H1 (cell line): ENCODE data around the gene PRKAR2B. TPM values are rescaled to one million over a fixed set of nuclear protein-coding genes. Genes with fewer than 3 reads are reported as not detected.

ENCODE experiments used
- CTCF ChIA-PET: fragments of 300-600 bp; sonication (Branson Sonifier 250); formaldehyde crosslinking; loops from one replicate; lab custom pipeline; 2021; ENCODE audit not compliant: partially characterized antibody; lab: Charles Lee
- POLR2A ChIA-PET: fragments of 300-600 bp; sonication (Branson Sonifier 250); formaldehyde crosslinking; loops from one replicate; lab custom pipeline; 2021; ENCODE audit warnings: inconsistent platforms; ENCODE audit not compliant: partially characterized antibody; lab: Charles Lee
- DNase-seq, 2 experiments: peaks; one replicate each; pipeline versions ENCODE4 v3.0.0 to v3.0.0-alpha.2; 2010 to 2022; ENCODE audit warnings: low spot score in 2 of 2, low read depth in 1 of 2, mixed read lengths in 1 of 2
- FAIRE-seq: peaks from 2 replicates; lab custom pipeline; 2011; peaks lifted over from hg19 to GRCh38; lab: Jason Lieb, UNC
- H2AFZ ChIP-seq: 2 replicates; pipeline ENCODE4 v1.8.1; 2012; ENCODE audit warnings: low read length, inconsistent platforms
- H2AK5ac ChIP-seq: 2 replicates; pipeline ENCODE4 v1.6.1; 2013; ENCODE audit warnings: low read depth, low read length
- H2BK120ac ChIP-seq: replicated peaks from 2 replicates; pipeline ENCODE3; 2013; ENCODE audit warnings: low read depth, low read length, inconsistent platforms
- H2BK12ac ChIP-seq: 2 replicates; pipeline ENCODE4 v1.6.1; 2013; ENCODE audit warnings: low read depth, low read length
- H2BK15ac ChIP-seq: 2 replicates; pipeline ENCODE4 v1.6.1; 2013; ENCODE audit warnings: low read length
- H2BK20ac ChIP-seq: 2 replicates; pipeline ENCODE4 v1.6.1; 2013; ENCODE audit warnings: low read length
- H2BK5ac ChIP-seq: 2 replicates; pipeline ENCODE4 v1.6.1; 2013; ENCODE audit warnings: low read depth, low read length
- H3K14ac ChIP-seq: 2 replicates; pipeline ENCODE4 v1.6.1; 2013; ENCODE audit warnings: inconsistent platforms; ENCODE audit not compliant: insufficient read length
- H3K18ac ChIP-seq: 2 replicates; pipeline ENCODE4 v1.6.1; 2013; ENCODE audit warnings: low read length; ENCODE audit errors: extremely low read depth
- H3K23ac ChIP-seq: 2 replicates; pipeline ENCODE4 v1.6.1; 2013; ENCODE audit warnings: inconsistent platforms; ENCODE audit not compliant: insufficient read length
- H3K23me2 ChIP-seq: 2 replicates; pipeline ENCODE4 v1.6.1; 2013; ENCODE audit warnings: low read depth, low read length
- H3K27ac ChIP-seq: 2 replicates; pipeline ENCODE4 v1.6.1; 2011; ENCODE audit warnings: low read depth, low read length, inconsistent platforms
- H3K27me3 ChIP-seq, 4 experiments: replicated peaks in 1 of 4; 1 replicate in 1 of 4; 2 replicates in 3 of 4; pipeline versions ENCODE4 v1.6.1 to v1.8.1; 2011 to 2013; ENCODE audit warnings: low read length in 3 of 4, mild to moderate bottlenecking in 3 of 4, inconsistent platforms in 2 of 4, mixed read lengths in 2 of 4, moderate library complexity in 1 of 4; ENCODE audit not compliant: control insufficient read depth in 3 of 4, insufficient read depth in 3 of 4; ENCODE audit errors: extremely low read depth in 1 of 4
- H3K36me3 ChIP-seq, 4 experiments: 2 replicates each; pipeline versions ENCODE4 v1.6.1 to v1.8.1; 2011 to 2013; ENCODE audit warnings: mild to moderate bottlenecking in 4 of 4, low read length in 3 of 4, moderate library complexity in 2 of 4, control low read depth in 1 of 4, inconsistent platforms in 1 of 4; ENCODE audit not compliant: insufficient read depth in 4 of 4, control insufficient read depth in 2 of 4
- H3K4ac ChIP-seq: replicated peaks from 2 replicates; pipeline ENCODE3; 2013; ENCODE audit warnings: low read length, low read depth, mixed read lengths, inconsistent platforms; ENCODE audit not compliant: insufficient read length
- H3K4me1 ChIP-seq, 4 experiments: replicated peaks in 1 of 4; 1 replicate in 1 of 4; 2 replicates in 3 of 4; pipeline versions ENCODE4 v1.6.1 to v1.8.1; 2011 to 2013; ENCODE audit warnings: low read length in 3 of 4, inconsistent platforms in 2 of 4, mixed read lengths in 1 of 4; ENCODE audit not compliant: insufficient read depth in 4 of 4, control insufficient read depth in 3 of 4
- H3K4me2 ChIP-seq, 2 experiments: 2 replicates each; pipeline versions ENCODE4 v1.6.1 to v1.8.1; 2011 to 2013; ENCODE audit warnings: low read depth in 2 of 2, low read length in 2 of 2, control low read depth in 1 of 2, inconsistent platforms in 1 of 2, mild to moderate bottlenecking in 1 of 2; ENCODE audit not compliant: insufficient read depth in 1 of 2
- H3K4me3 ChIP-seq, 4 experiments: fragments of 200-600, 300-600 bp in 1 of 4; sonication (generic), shearing (Covaris generic), sonication (Bioruptor Twin) in 1 of 4; 2 replicates each; pipeline versions ENCODE4 v1.5.1 to v1.8.1; 2011 to 2016; ENCODE audit warnings: low read length in 4 of 4, low read depth in 3 of 4, control low read depth in 2 of 4, inconsistent platforms in 2 of 4, mild to moderate bottlenecking in 2 of 4, mixed read lengths in 1 of 4, moderate library complexity in 1 of 4; ENCODE audit not compliant: insufficient read depth in 2 of 4; ENCODE audit errors: extremely low read depth in 1 of 4
- H3K56ac ChIP-seq: replicated peaks from 2 replicates; pipeline ENCODE3; 2013; ENCODE audit warnings: low read depth, mild to moderate bottlenecking, mixed read lengths, low read length, inconsistent platforms; ENCODE audit not compliant: insufficient read length
- H3K79me1 ChIP-seq: 2 replicates; pipeline ENCODE4 v1.6.1; 2013; ENCODE audit warnings: low read depth, low read length, control low read depth
- H3K79me2 ChIP-seq, 2 experiments: 2 replicates each; pipeline versions ENCODE4 v1.6.1 to v1.8.1; 2012 to 2013; ENCODE audit warnings: low read length in 2 of 2, mild to moderate bottlenecking in 2 of 2, inconsistent platforms in 1 of 2; ENCODE audit not compliant: insufficient read depth in 2 of 2, control insufficient read depth in 1 of 2
- H3K9ac ChIP-seq, 4 experiments: replicated peaks in 1 of 4; 1 replicate in 1 of 4; 2 replicates in 3 of 4; pipeline versions ENCODE4 v1.6.1 to v1.8.1; 2011 to 2013; ENCODE audit warnings: low read depth in 3 of 4, low read length in 3 of 4, control low read depth in 2 of 4, mild to moderate bottlenecking in 2 of 4, moderate library complexity in 2 of 4, inconsistent platforms in 1 of 4; ENCODE audit errors: extremely low read depth in 1 of 4
- H3K9me3 ChIP-seq, 2 experiments: 2 replicates each; pipeline versions ENCODE4 v1.6.1 to v1.8.1; 2012 to 2013; ENCODE audit warnings: mild to moderate bottlenecking in 2 of 2, moderate library complexity in 2 of 2, control low read depth in 1 of 2, inconsistent platforms in 1 of 2, low read depth in 1 of 2, low read length in 1 of 2, mixed read lengths in 1 of 2; ENCODE audit not compliant: insufficient read depth in 2 of 2
- H4K20me1 ChIP-seq, 2 experiments: replicated peaks in 1 of 2; 2 replicates each; pipeline versions ENCODE3 to v1.8.1; 2011 to 2013; ENCODE audit warnings: inconsistent platforms in 2 of 2, low read length in 2 of 2, mild to moderate bottlenecking in 1 of 2; ENCODE audit not compliant: insufficient read depth in 2 of 2, control insufficient read depth in 1 of 2
- H4K5ac ChIP-seq: 2 replicates; pipeline ENCODE4 v1.6.1; 2013; ENCODE audit warnings: low read length, low read depth, mixed read lengths, inconsistent platforms; ENCODE audit not compliant: insufficient read length
- H4K8ac ChIP-seq: 2 replicates; pipeline ENCODE4 v1.8.0; 2013; ENCODE audit warnings: mild to moderate bottlenecking, moderate library complexity, low read length, inconsistent platforms; ENCODE audit not compliant: insufficient read depth; ENCODE audit errors: extremely low read depth
- H4K91ac ChIP-seq: replicated peaks from 2 replicates; pipeline ENCODE3; 2013; ENCODE audit warnings: low read length, mixed read lengths, inconsistent platforms; ENCODE audit not compliant: insufficient read length
- BCL11A ChIP-seq, 2 experiments: IDR thresholded peaks; one replicate each; pipeline ENCODE4 v1.6.1; 2011; ENCODE audit warnings: low read depth in 2 of 2, low read length in 2 of 2, mild to moderate bottlenecking in 2 of 2
- CEBPB ChIP-seq: IDR thresholded peaks from 2 replicates; pipeline ENCODE4 v1.6.1; 2012; ENCODE audit warnings: low read depth, low read length
- CTBP2 ChIP-seq: IDR thresholded peaks from 2 replicates; pipeline ENCODE4 v1.7.0; 2011; ENCODE audit warnings: borderline replicate concordance, mild to moderate bottlenecking, moderate library complexity, mixed read lengths, low read length; ENCODE audit not compliant: insufficient read depth, insufficient read length
- EZH2 ChIP-seq: fragments of 200-600 bp; sonication (generic); IDR thresholded peaks from 2 replicates; pipeline ENCODE4 v1.7.1; 2012; ENCODE audit warnings: low read depth, mild to moderate bottlenecking, moderate library complexity, low read length, inconsistent platforms; ENCODE audit not compliant: severe bottlenecking
- GTF2F1 ChIP-seq: IDR thresholded peaks from 2 replicates; pipeline ENCODE4 v1.6.1; 2012; ENCODE audit warnings: low read depth, low read length, improper control_type of control experiment, borderline replicate concordance
- HDAC2 ChIP-seq, 2 experiments: fragments of 300-600 bp in 1 of 2; sonication (generic) in 1 of 2; IDR thresholded peaks; 2 replicates each; pipeline ENCODE4 v1.6.1; 2011 to 2012; ENCODE audit warnings: low read depth in 2 of 2, low read length in 2 of 2, mild to moderate bottlenecking in 2 of 2, moderate library complexity in 2 of 2, borderline replicate concordance in 1 of 2, inconsistent platforms in 1 of 2
- JUN ChIP-seq: IDR thresholded peaks from 2 replicates; pipeline ENCODE4 v1.6.1; 2011; ENCODE audit warnings: low read depth, mild to moderate bottlenecking, improper control_type of control experiment, low read length
- JUND ChIP-seq: IDR thresholded peaks from 2 replicates; pipeline ENCODE4 v1.6.1; 2011; ENCODE audit warnings: mild to moderate bottlenecking, improper control_type of control experiment, low read length
- KDM1A ChIP-seq: fragments of 200-600, 300-600 bp; sonication (generic); IDR thresholded peaks from 2 replicates; pipeline ENCODE4 v1.7.1; 2016; ENCODE audit warnings: mild to moderate bottlenecking, low read length, borderline replicate concordance
- KDM5A ChIP-seq: fragments of 200-600 bp; IDR thresholded peaks from 2 replicates; pipeline ENCODE4 v1.7.1; 2012; ENCODE audit warnings: mild to moderate bottlenecking, low read length, inconsistent platforms, mixed read lengths
- SAP30 ChIP-seq: fragments of 300-600 bp; sonication (generic); IDR thresholded peaks from 2 replicates; pipeline ENCODE4 v1.7.1; 2012; ENCODE audit warnings: low read length, moderate library complexity, mild to moderate bottlenecking, inconsistent platforms; ENCODE audit not compliant: insufficient read depth, insufficient replicate concordance
- SIRT6 ChIP-seq: IDR thresholded peaks from one replicate; pipeline ENCODE4 v1.7.1; 2012; ENCODE audit warnings: low read length, inconsistent platforms
- SIX5 ChIP-seq: IDR thresholded peaks from 2 replicates; pipeline ENCODE4 v1.6.1; 2011; ENCODE audit warnings: mild to moderate bottlenecking, low read depth, low read length
- WGBS, 2 experiments: shearing (Covaris generic) in 1 of 2; methylation state at CpG; one replicate each; pipeline versions ENCODE4 v1.1.6 to v1.1.7; 2013 to 2015; ENCODE audit warnings: low lambda C conversion rate in 2 of 2, mixed read lengths in 2 of 2, inconsistent platforms in 1 of 2, low coverage in 1 of 2, missing lambda C conversion rate in 1 of 2; ENCODE audit not compliant: insufficient replicate concordance in 2 of 2, insufficient coverage in 1 of 2, insufficient read length in 1 of 2; ENCODE audit errors: extremely low coverage in 1 of 2, missing lambda C conversion rate in 1 of 2; 5-methylcytosine and 5-hydroxymethylcytosine counted together
- polyA plus RNA-seq, 7 experiments: library from polyadenylated mRNA; depleted of rRNA in 3 of 7; stranded (reverse) in 5 of 7; unstranded in 2 of 7; fragments of >200 nt in 5 of 7; fragments of 200-250 nt in 2 of 7; gene quantifications; 1 replicate in 5 of 7; 2 replicates in 1 of 7; 4 replicates in 1 of 7; pipeline versions ENCODE4 v1.2.1 to v1.2.3, GENCODE V29; 2011 to 2013; ENCODE audit warnings: missing spikeins in 2 of 7, mixed read lengths in 2 of 7
- total RNA-seq: library from RNA; stranded (reverse); fragmentation: NEBNext Ultra II Directional; extraction: Animal tissue kit (Norgen Biotek cat#: 25700); gene quantifications from 2 replicates; pipeline ENCODE4 v1.2.1, GENCODE V29; 2021
- TF ChIP-seq, protein P1 (sequence below): IDR thresholded peaks from 2 replicates; pipeline ENCODE4 v1.6.1; 2011; ENCODE audit warnings: low read depth, mild to moderate bottlenecking, low read length; ENCODE audit not compliant: insufficient read depth

PRKAR2B gene
- total and polyA plus RNA-seq, 2 of the 8 experiments (the other 6 are each of a cell fraction or from before 2014, with no cell fraction given) = 10.4 to 37.0 TPM

- 91% methylated on average over 5 of the region's 5 CpGs; no CpG with 5 or more reads in 1 of the 2 experiments for WGBS, 2 experiments
- Histone ChIP-seq H2BK5ac (no peak overlapping the region), H3K23ac (no peak overlapping the region), H2BK20ac (no peak overlapping the region), H2AK5ac (no peak overlapping the region), H4K5ac (no peak overlapping the region), H4K91ac (no peak overlapping the region), H3K9ac (no peak overlapping the region), H3K27me3 (no peaks in the 10 kb centered on the region), H3K4me1 (no peaks in the 10 kb centered on the region), H4K8ac (no peak overlapping the region), H3K9me3 (no peaks in the 10 kb centered on the region), H3K4me2 (no peak overlapping the region), H3K56ac (no peak overlapping the region), H3K4me3 (no peak overlapping the region), H3K27ac (no peak overlapping the region), H2AFZ (no peak overlapping the region), H4K20me1 (no peaks in the 10 kb centered on the region), H3K23me2 (no peaks in the 10 kb centered on the region), H3K79me2 (peaks cover 0 to 4% of the 10 kb centered on the region in 2 experiments; a peak in 1 of 4 replicates), H3K14ac (no peak overlapping the region), H3K79me1 (no peaks in the 10 kb centered on the region; the same call in 1 of the 2 replicates), H3K4ac (no peak overlapping the region), H3K18ac (no peak overlapping the region), H2BK12ac (no peak overlapping the region), H2BK15ac (no peak overlapping the region), H2BK120ac (no peak overlapping the region), H3K36me3 (no peaks in the 10 kb centered on the region)
- FAIRE-seq (no peak), DNase-seq (no peak)
- POLR2A ChIA-PET = no interaction called here
- CTCF ChIA-PET = interaction anchor here (0.6 to 0.7 kb wide), 2 partner anchors 160 to 318 kb away, joined by 3 read pairs; no protein-coding TSS in a partner anchor
- TF ChIP-seq SIRT6 (no peak), JUND (no peak), KDM1A (no peak), CEBPB (no peak), SAP30 (no peak), KDM5A (no peak), JUN (no peak), EZH2 (no peak), HDAC2 (IDR thresholded peaks at IDR 0.05; ENCODE audit: borderline replicate concordance in 1 of 2, low read depth in 2 of 2, low read length in 2 of 2) (no peak), SIX5 (no peak), CTBP2 (no peak), GTF2F1 (no peak), BCL11A (IDR thresholded peaks at IDR 0.05; ENCODE audit: low read depth in 2 of 2, low read length in 2 of 2) (no peak)
- TF ChIP-seq, protein P1, sequence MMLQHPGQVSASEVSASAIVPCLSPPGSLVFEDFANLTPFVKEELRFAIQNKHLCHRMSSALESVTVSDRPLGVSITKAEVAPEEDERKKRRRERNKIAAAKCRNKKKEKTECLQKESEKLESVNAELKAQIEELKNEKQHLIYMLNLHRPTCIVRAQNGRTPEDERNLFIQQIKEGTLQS = no peak
Measured at GRCh38 chr7:107113866-107114265, 69.4 kb downstream of the PRKAR2B start.
